ENCODE data around the gene SALL4. TPM values are rescaled to one million over a fixed set of nuclear protein-coding genes. Genes with fewer than 3 reads are reported as not detected.

Gene SALL4
- total and polyA plus RNA-seq, 2 donors (not counting 3 experiments of a cell fraction or from before 2014, with no cell fraction given): 1.3 to 1.9 TPM

- dilution Hi-C loops (cut with MboI; ENCODE audit: extremely low pct_ligation_motif_present, low sequenced_read_pairs): no loop called here
- peaks cover 37% of the 10 kb centered on the region for H3K4me1 ChIP-seq (ENCODE audit: control insufficient read depth, extremely low read depth, insufficient read depth, low read length)
- DNase-seq (ENCODE audit: low read depth, low spot score) (no peak), FAIRE-seq (no peak)
- no peaks in the 10 kb centered on the region for H3K36me3 ChIP-seq (ENCODE audit: control insufficient read depth in 2 of 2, extremely low read depth in 1 of 2, insufficient read depth in 2 of 2, low read length in 2 of 2)
- peak overlapping the region; percentile 6 for H3K4me2 ChIP-seq (ENCODE audit: insufficient read depth, low read length)
- peaks cover 12% of the 10 kb centered on the region for H3K79me2 ChIP-seq (ENCODE audit: control insufficient read depth, insufficient read depth, low read length)
- H4K20me1 ChIP-seq (replicated peaks; ENCODE audit: control insufficient read depth, extremely low read depth, insufficient read depth, low read length): no peaks in the 10 kb centered on the region
- no peaks in the 10 kb centered on the region for H3K27me3 ChIP-seq (ENCODE audit: control insufficient read depth in 2 of 2, insufficient read depth in 2 of 2, low read length in 2 of 2)
- H3K27ac ChIP-seq (ENCODE audit: insufficient read depth, low read depth, low read length): peak overlapping the region; percentile 52
- POLR2A ChIA-PET: no interaction called here
- intact Hi-C loops (cut with micrococcal nuclease): loop anchor here (5.0 kb wide), 1 partner anchor 181 kb away; no protein-coding TSS in a partner anchor
- TF ChIP-seq POLR2AphosphoS5 (IDR thresholded peaks at IDR 0.05; ENCODE audit: insufficient read depth, low read depth, low read length): no peak
- no peak for TF ChIP-seq EZH2 (IDR thresholded peaks at IDR 0.05; ENCODE audit: borderline replicate concordance, low read depth, low read length, severe bottlenecking)
- TF ChIP-seq MAX (IDR thresholded peaks at IDR 0.05; ENCODE audit: insufficient read depth, insufficient read length): no peak
- TF ChIP-seq POLR2A (IDR thresholded peaks at IDR 0.05; ENCODE audit: low read depth, low read length): no peak
- TF ChIP-seq MYC (IDR thresholded peaks at IDR 0.05; ENCODE audit: low read depth, low read length): no peak
- TF ChIP-seq GATA2 (IDR thresholded peaks at IDR 0.05; ENCODE audit: insufficient read depth, insufficient read length, low read depth, low read length): no peak
- no peak for TF ChIP-seq FOS (IDR thresholded peaks at IDR 0.05; ENCODE audit: borderline replicate concordance, insufficient read depth, low read length)
- no peak for TF ChIP-seq JUN (IDR thresholded peaks at IDR 0.05; ENCODE audit: borderline replicate concordance, insufficient read depth, insufficient read length, low read depth)
- TF ChIP-seq CTCF (IDR thresholded peaks at IDR 0.05; ENCODE audit: extremely low read depth in 1 of 2, insufficient read depth in 1 of 2, low read depth in 1 of 2, low read length in 2 of 2): no peak
- BruUV-seq (replicated peaks): no TSS peak
- no peak overlapping the region for H3K4me3 ChIP-seq (replicated peaks in 1 of 3; ENCODE audit: insufficient read depth in 1 of 3, low read depth in 1 of 3, low read length in 3 of 3)
- CTCF ChIA-PET: interaction anchor here (2.1 to 2.6 kb wide), 3 partner anchors 49 to 215 kb away, joined by 8 to 19 read pairs (median 9); no protein-coding TSS in a partner anchor
- H2AFZ ChIP-seq (ENCODE audit: low read depth, low read length): no peak overlapping the region
- peak overlapping the region; percentile 1 for H3K9ac ChIP-seq (replicated peaks; ENCODE audit: extremely low read depth, insufficient read depth, low read length)
- H3K9me1 ChIP-seq (replicated peaks; ENCODE audit: control insufficient read depth, extremely low read depth, insufficient read depth, low read length): no peaks in the 10 kb centered on the region
- no peaks in the 10 kb centered on the region for H3K9me3 ChIP-seq (replicated peaks; ENCODE audit: control insufficient read depth, insufficient read depth, low read length)
These were observed 51.4 kb downstream of the SALL4 start for GRCh38 chr20:51750770-51751388.

All from endothelial cell of umbilical vein (primary cell).